Spinal cord (tissue), 10 donors: ENCODE results near the gene CERS2. TPM values are rescaled to one million over a fixed set of nuclear protein-coding genes. Genes with fewer than 3 reads are reported as not detected.

Experiments used
- DNase-seq, 6 donors: peaks; one replicate each; pipeline versions ENCODE4 v3.0.0 to v3.0.0-alpha.2; 2013 to 2015; ENCODE audit warnings: low spot score in 6 of 6, low read depth in 4 of 6
- H3K27ac ChIP-seq: one replicate; pipeline ENCODE4 v1.5.1; 2013; ENCODE audit warnings: low read depth, low read length, control low read depth
- H3K27me3 ChIP-seq: one replicate; pipeline ENCODE4 v1.6.1; 2013; ENCODE audit warnings: low read length; ENCODE audit not compliant: control insufficient read depth, insufficient read depth
- H3K36me3 ChIP-seq: one replicate; pipeline ENCODE4 v1.6.1; 2013; ENCODE audit warnings: low read length; ENCODE audit not compliant: control insufficient read depth, insufficient read depth
- H3K4me1 ChIP-seq: one replicate; pipeline ENCODE4 v1.6.1; 2013; ENCODE audit warnings: low read length; ENCODE audit not compliant: control insufficient read depth, insufficient read depth
- H3K4me3 ChIP-seq: one replicate; pipeline ENCODE4 v1.5.1; 2013; ENCODE audit warnings: low read depth, low read length, control low read depth
- H3K9me3 ChIP-seq: one replicate; pipeline ENCODE4 v1.6.1; 2013; ENCODE audit warnings: low read length; ENCODE audit not compliant: control insufficient read depth, insufficient read depth
- WGBS: methylation state at CpG from one replicate; pipeline ENCODE4 v1.1.5; 2013; ENCODE audit warnings: missing lambda C conversion rate; ENCODE audit not compliant: insufficient coverage; 5-methylcytosine and 5-hydroxymethylcytosine counted together
- polyA plus RNA-seq, 2 donors: library from polyadenylated mRNA; unstranded; fragments of 120-200 nt; gene quantifications; one replicate each; pipeline ENCODE4 v1.2.1, GENCODE V29; 2013; ENCODE audit not compliant: insufficient read length in 2 of 2
- total RNA-seq, 2 donors: library from RNA; depleted of rRNA in 1 of 2; stranded (reverse); fragments of 120-200 nt in 1 of 2; fragments of >200 nt in 1 of 2; gene quantifications; one replicate each; pipeline versions ENCODE4 v1.2.3 to v1.2.4, GENCODE V29; 2013 to 2014
- donor health status: healthy.

Gene CERS2
- total and polyA plus RNA-seq, 4 donors, result 116 to 224 (median 170) TPM

GRCh38 chr1:150985179-150985825 lies 10.7 kb upstream of the CERS2 start:
- Histone ChIP-seq H3K27ac (no peak overlapping the region), H3K27me3 (no peaks in the 10 kb centered on the region), H3K4me3 (no peak overlapping the region), H3K9me3 (no peaks in the 10 kb centered on the region), H3K36me3 (no peaks in the 10 kb centered on the region), H3K4me1 (peaks cover 4% of the 10 kb centered on the region)
- DNase-seq, result no peak
- WGBS, result 80% methylated on average over 1 of the region's 2 CpGs

- Histone ChIP-seq H3K4me3 (no peak within 1 kb of the TSS), H3K9me3 (no peaks in the 10 kb centered on the region), H3K36me3 (no peaks in the 10 kb centered on the region), H3K27me3 (no peaks in the 10 kb centered on the region), H3K4me1 (peaks cover 17% of the 10 kb centered on the region), H3K27ac (no peak within 1 kb of the TSS)
- no peak for DNase-seq
- 52% methylated on average over 7 of the region's 12 CpGs for WGBS
Observed at GRCh38 chr1:150981805-150982712, 7.4 kb upstream of the CERS2 start, which contains the start of gene ANXA9. Gene ANXA9 (plus strand): TSS chr1:150982292. CDS start chr1:150983106, 814 bp downstream.

GRCh38 chr1:150981177-150981804 lies 6.7 kb upstream of the CERS2 start:
- no peaks in the 10 kb centered on the region for H3K27me3 ChIP-seq
- peaks cover 17% of the 10 kb centered on the region for H3K4me1 ChIP-seq
- no peaks in the 10 kb centered on the region for H3K9me3 ChIP-seq
- no peak overlapping the region for H3K27ac ChIP-seq
- no peaks in the 10 kb centered on the region for H3K36me3 ChIP-seq
- no peak overlapping the region for H3K4me3 ChIP-seq
- DNase-seq, result no peak
- 64% methylated on average over 6 of the region's 6 CpGs for WGBS

DNA sequence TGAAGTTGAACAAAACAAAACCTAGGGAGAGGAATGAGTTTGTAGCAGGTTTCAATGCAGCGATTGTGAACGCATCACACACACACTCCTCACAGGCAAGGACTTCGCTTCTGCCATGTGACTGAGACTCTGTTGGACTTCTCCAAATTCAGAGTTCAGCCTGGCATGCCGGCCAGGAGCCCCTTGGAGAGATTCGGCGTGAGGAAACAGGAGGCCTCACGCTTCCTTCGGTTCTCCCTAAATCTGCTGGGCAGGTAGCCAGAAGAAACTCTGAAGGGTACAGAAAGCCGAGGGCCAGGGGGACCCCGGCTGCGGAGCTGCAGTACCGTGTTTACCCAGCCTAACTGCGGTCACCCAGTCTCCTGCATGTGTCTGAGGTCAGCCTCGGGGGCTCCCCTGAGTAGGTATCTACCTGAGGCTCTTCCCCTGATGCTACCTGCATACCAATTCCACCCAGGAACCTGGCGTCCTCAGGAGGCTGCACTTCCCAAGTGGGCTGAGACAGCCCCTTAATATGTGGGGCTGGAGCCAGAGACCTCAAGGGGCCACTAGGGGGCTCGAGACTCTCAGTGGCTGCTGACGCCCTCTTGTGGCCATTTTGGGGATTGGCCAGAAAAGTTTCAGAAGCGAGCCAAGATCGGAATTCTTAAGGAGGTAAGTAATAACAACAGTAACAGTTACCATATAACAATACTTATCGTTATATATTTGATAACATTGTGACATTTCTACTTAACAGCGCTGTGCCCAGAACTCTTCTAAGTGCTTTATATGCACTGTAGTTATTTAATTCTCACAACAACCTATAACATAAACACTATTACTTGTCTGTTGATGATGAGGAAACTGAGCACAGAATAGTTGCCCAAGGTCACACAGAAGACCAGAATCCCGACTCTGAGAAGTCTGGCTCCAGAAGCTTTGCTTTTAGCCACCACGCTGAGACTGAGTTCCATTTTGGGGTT lies 4.7 kb upstream of the CERS2 start:
- H3K9me3 ChIP-seq, result no peaks in the 10 kb centered on the region
- H3K27ac ChIP-seq, result peak overlapping the region; percentile 17
- peak overlapping the region; percentile 30 for H3K4me3 ChIP-seq
- 20% methylated on average over 13 of the region's 23 CpGs for WGBS
- H3K27me3 ChIP-seq, result no peaks in the 10 kb centered on the region
- peaks cover 24% of the 10 kb centered on the region for H3K4me1 ChIP-seq
- peak in 5 of 6 donors; percentile 85 to 97 (median 88) for DNase-seq
- H3K36me3 ChIP-seq, result no peaks in the 10 kb centered on the region

DNA sequence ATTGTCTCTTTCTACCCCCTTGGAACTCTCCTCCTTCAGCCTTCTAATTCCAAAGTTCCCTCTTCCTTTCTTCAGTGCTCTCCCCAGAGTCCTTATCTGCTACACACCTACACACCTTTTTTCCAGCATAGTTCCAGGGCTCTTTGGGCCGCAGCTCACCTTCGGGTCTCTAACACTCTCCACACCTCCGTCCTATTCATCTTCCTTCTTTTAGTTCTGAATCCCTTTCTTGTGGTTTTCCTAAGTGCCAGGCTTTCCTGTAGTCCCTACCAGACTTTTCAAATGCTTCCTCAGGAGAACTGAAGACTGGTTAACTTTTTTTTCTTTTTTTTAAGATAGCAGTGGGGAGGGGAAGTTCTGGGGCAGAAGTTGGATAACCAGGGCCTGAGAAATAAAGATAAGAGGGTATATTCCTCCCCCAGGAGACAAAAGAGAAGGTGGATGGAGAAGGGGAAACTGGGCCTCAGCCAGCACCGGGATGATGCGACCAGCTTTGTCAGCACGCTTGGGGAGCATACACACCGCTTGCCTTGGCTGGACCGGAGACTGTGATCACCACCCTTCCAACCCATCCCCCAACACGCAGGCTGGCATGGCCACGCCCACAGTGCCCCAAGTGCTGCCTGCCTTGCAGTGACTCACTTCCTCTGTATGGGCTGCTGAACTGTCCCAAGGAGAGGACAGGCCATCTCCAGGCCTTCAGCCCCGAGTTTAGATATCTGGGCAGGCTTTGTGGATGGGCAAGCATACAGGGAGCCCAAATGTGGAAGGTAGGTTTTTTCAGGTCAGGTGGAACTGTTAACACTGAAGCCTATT lies 2.5 kb upstream of the CERS2 start:
- no peaks in the 10 kb centered on the region for H3K9me3 ChIP-seq
- H3K36me3 ChIP-seq, result peaks cover 7% of the 10 kb centered on the region
- H3K27me3 ChIP-seq, result no peaks in the 10 kb centered on the region
- H3K27ac ChIP-seq, result peak overlapping the region; percentile 33
- WGBS, result 64% methylated on average over 7 of the region's 11 CpGs
- no peak overlapping the region for H3K4me3 ChIP-seq
- H3K4me1 ChIP-seq, result peaks cover 44% of the 10 kb centered on the region
- DNase-seq, result no peak

DNA sequence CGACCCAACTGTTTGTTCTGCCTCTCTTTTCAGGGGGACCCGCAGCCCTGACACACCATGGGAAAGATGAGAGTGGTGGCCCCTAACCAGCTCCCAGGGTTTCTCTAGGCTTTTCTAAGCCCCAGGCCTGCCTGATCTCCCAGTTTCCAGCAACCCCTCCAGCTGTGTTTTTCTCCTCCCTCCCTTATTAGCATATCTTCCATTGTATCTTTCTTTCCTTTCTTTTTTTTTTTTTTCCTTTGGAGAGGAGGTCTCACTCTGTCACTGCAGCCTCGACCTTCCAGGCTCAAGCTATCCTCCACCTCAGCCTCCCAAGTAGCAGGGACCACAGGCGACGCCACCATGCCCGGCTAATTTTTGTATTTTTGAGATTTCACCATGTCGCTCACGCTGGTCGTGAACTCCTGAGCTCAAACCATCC lies 1.8 kb upstream of the CERS2 start:
- Histone ChIP-seq H3K27me3 (no peaks in the 10 kb centered on the region), H3K4me1 (peaks cover 51% of the 10 kb centered on the region), H3K9me3 (no peaks in the 10 kb centered on the region), H3K36me3 (peaks cover 12% of the 10 kb centered on the region), H3K4me3 (no peak overlapping the region), H3K27ac (no peak overlapping the region)
- DNase-seq, result no peak
- WGBS, result 92% methylated on average over 6 of the region's 9 CpGs

GRCh38 chr1:150973836-150974579 lies 627 bp downstream of the CERS2 start:
- Histone ChIP-seq H3K27ac (peak overlapping the region; percentile 78), H3K27me3 (no peaks in the 10 kb centered on the region), H3K9me3 (no peaks in the 10 kb centered on the region), H3K4me3 (peak overlapping the region; percentile 82), H3K36me3 (peaks cover 22% of the 10 kb centered on the region), H3K4me1 (peaks cover 58% of the 10 kb centered on the region)
- WGBS, result under 1% methylated on average over 66 of the region's 67 CpGs
- peak in 3 of 6 donors; percentile 24 to 60 (median 50) for DNase-seq

GRCh38 chr1:150973258-150973835 lies 1.3 kb downstream of the CERS2 start:
- Histone ChIP-seq H3K27me3 (no peaks in the 10 kb centered on the region), H3K36me3 (peaks cover 28% of the 10 kb centered on the region), H3K4me1 (peaks cover 63% of the 10 kb centered on the region), H3K27ac (peak overlapping the region; percentile 78), H3K9me3 (no peaks in the 10 kb centered on the region), H3K4me3 (peak overlapping the region; percentile 82)
- no peak for DNase-seq
- WGBS, result 17% methylated on average over 15 of the region's 15 CpGs
